HG03196 (cell line): ENCODE data around the gene MYO5B.

Experiments
- ATAC-seq: cut with Tn5 transposase; IDR thresholded peaks from one replicate; pipeline ENCODE4 v1.9.1; 2021; ENCODE audit not compliant: unreplicated experiment

The MYO5B gene

DNA sequence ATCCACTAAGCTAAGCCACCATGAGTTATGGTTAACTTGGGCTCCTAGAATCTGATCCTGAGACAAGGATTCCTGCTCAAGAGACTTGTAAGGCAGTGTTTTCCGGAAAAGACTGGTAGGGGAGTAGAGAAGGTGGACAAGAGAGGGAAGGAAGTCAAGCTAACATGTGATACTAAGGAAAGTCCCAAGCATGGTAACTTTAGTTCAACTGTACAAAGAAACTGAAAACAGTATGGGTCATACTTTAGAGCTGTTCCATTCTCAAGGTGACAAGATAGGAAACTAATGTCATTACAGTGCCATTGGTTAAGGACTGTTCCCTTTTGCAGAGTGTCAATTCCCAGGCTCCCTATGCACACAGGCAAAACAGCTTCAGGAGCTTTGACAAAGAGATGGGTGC, 5.8 kb downstream of the MYO5B start:
- no peak for ATAC-seq

DNA sequence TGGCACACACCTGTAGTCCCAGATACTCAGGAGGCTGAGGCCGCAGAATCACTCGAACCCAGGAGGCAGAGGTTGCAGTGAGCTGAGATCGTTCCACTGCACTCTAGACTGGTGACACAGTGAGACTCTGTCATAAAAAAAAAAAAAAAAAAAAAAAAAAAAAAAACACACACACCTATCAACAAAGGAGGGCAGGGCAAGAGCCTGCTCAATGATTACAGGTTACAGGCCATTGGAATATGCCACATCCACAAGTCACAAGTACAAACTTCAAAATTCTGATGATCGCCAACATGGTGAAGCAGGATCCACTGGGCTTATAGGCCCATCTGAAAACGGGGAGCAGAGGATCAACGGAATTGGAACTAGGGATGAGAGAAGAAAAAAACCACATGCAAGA, 6.3 kb downstream of the MYO5B start:
- no peak for ATAC-seq

DNA sequence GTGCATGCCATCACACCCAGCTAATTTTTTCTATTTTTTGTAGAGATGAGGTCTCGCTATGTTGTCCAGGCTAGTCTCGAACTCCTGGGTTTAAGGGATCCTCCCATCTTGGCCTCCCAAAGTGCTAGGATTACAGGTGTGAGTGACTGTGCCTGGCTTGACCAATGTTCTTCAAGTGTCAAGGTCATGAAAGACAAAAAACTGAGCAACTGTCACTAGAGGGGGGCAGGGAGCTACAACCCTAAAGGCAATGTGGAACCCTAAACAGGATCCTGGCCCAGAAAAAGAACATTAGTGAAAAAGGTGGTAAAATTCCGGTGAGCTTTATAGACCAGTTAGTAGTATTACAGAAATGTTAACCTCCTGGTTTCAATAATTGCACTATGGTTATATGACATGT, 7.3 kb downstream of the MYO5B start:
- no peak for ATAC-seq

DNA sequence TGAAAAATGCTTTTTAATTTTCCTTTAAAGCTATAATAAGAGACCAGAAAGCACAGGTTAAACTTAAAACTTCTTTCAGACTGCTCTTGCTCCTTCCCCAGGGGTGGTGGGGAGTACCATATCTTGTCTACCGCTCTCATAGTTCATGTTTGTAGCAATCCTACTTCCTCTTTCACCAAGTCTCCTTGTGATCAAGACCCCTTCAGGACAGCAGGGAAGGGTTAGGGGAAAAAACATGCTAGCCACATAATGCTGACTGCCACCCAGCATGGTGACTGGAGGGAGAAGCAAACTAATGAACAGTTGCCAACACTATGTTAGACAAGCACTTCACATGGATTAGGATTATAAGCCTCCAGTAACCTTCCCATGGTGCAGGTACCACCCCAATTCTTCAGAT, 8.6 kb downstream of the MYO5B start:
- ATAC-seq = no peak

DNA sequence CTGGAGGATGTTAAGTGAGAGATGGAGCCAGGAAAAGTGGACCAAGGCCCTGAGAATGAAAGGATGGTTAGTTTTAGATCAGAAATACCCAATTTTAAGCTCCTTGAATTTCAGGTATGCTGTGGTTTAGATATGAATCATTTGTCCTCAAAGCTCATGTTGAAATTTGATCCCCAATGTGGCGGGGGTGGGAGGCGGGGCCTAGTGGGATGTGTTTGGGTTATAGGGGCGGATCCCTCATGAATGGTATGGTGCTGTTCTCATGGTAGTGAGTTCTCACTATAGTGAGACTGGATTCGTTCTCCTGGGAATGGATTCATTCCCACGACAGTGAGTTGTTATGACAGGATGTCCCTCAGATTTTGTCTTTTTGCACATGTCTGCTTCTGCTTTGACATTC, 11.4 kb downstream of the MYO5B start:
- no peak for ATAC-seq

DNA sequence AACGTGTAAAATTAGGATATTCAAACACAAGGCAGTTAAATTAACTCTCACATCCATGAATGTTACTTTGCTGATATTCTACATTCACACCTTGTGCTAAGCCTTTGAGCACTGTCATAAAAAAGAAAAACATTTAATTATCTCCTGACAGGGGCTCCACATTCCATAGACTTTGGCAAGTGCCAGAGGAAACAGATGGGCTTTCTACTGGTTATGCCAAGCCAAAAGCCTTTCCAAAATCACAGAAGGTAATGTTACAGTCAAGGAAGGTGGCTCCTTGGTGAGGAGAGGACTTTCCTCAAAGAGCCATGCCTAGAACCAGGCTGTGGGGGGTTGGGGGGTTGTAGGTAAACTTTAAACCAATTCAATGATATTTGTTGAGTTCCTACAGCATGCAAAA, 12.4 kb downstream of the MYO5B start:
- ATAC-seq = no peak

DNA sequence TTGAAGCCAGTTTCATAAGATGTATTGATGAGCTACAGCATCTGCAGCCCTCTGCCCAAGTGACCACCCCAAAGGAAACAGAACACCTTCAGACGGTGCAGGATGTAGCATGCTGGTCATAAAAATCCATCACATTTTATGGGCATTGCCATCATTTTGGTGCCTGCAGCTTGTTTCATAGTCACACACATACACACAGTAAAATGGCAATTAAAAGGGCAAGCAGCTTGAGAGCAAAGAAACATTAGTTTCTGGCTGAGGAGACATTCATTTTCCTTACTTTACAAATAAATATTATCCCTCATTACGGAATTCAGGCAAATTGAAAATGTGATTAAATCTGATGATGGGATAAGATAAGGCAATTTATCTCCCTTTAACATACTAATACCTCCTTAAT, 13.4 kb downstream of the MYO5B start:
- ATAC-seq = no peak

DNA sequence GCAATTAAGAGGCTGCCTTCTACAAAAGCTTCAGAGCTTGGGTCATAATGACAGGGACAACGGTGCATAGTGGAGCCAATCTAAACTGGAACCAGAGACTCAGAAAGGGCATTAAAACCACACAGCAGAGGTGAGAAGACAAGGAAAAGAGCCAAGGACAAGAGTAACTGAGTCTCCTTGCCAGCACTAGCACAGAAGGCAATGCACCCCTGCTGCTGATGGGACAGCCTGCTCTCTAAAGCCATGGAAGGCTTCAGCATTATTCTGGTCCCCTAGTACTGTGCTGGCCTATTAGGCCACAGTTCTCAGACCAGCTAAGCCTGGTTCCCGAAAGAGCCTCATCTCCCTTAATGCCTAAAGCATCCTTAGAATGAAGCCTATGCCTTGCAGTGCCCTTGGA, 15.5 kb downstream of the MYO5B start:
- ATAC-seq = no peak

DNA sequence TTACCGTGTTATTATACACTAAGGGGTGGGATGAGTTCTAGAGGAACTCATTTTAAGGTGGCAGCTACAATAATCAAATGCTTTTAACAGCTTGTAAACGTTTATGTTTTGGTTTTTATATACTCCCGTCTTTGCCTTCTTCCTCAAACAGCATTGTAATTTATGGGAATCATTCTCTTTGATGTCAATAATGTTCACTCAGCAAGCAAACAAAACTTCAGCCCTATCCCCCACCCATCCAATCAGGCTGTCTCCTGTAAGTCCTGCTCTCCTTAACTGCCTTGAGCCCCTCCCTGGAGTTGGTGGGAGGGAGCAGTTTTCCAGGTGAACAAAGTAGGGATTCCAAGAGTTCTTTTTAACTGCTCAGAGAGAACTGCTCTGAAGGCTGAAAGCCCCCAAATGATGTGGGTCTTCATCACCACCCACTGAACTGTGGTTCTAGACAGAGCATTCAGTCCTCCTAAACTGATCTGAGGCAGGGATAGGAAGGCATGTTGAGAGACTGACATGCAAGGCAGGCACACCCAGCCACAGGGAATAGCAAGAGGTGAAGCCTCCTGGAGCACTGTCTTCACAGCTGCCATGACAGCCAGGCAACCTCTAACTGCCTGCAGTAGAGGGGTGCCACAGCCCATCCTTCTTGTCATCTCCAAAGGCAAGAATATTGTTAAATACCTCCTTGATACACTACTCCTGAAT, 17.5 kb downstream of the MYO5B start:
- ATAC-seq = no peak

DNA sequence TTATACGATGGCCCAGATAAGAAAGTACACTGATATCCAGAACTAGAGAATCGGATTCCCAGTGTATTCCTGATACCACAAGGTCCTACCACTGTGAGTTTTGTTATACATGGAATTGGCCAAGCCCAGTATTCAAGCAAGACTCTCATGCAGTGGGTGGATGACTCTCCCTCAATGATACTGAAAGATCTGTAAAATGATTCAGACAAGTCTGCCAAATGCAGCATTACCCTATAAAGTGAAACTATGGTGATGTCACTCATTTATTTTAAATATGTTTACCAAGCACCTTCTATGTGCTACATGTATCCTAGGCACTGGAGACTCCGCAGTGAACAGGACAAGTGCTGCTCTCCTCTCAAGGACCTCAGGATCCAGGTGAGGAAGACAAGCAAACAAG, 22.6 kb downstream of the MYO5B start:
- ATAC-seq = no peak

DNA sequence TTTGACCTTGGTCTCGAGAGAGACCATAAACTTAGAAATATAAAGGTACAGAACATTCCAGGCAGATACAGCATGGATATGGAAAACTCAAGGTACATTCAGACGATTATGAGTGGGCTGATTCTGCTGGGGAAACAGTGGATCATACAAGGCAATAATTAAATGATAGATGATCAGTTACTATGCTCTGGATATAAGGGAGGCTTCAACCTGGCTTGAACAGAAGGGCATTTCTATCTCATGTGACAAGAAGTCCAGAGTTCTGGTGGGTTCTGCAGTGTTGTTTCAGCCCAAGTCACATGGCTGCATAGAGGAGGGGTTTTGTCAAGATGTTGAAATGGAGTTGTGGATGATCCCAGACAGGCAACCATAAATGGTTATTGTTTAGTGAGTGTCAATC, 23.5 kb downstream of the MYO5B start:
- no peak for ATAC-seq

DNA sequence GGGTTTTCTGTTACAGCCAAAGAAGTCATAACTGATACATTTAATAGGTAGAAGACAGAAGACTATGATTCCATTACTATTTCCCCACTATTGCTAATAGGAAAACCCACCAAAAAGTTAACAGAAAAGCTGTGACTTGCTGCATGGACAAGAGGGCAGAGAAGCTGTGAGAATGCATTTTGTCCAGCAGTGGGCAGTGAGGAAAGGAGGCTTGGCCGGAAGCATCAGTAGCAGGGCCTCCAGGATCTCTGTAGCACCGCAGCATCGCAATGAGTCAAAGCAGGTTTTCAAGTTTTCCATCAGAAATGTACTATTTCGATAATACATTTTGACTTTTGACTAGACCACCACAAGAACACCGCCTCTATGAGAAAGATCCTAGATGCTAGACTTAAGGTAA, 24.9 kb downstream of the MYO5B start:
- no peak for ATAC-seq

DNA sequence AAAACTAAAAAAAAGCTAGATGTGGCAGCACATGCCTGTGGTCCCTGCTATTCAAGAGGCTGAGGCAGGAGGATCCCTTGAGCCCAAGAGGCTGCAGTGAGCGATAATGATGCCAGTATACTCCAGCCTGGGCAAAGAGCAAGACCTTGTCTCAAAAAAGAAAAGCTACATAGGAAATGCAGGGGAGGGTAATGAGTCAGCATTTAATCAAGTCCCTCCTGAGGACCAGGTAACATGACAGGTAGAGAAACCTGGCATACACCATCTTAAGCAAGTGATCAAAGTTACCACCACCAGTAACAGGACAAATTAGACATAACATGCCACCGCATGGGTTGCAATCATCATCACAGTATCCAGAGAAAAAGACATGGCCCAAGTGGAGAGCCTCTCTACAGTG, 25.8 kb downstream of the MYO5B start:
- no peak for ATAC-seq

DNA sequence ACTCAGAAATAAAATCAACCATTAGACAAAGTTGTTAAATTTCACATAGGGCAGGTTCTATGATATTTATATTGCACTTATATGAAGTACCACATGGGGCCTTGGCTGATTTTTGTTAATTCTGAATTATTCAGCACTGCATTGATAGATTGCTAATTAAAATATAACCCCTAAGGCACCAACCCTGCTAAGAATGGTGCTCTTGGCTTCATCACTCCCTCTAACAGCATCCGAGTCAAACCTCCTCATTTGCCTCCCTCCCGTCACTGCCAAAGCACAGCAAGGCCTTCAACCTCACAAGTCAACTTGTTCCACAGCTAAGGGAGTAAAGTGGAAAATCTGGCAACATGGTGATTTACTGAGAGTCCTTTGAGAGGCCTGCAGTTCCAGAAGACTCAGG, 27.0 kb downstream of the MYO5B start:
- ATAC-seq = no peak

DNA sequence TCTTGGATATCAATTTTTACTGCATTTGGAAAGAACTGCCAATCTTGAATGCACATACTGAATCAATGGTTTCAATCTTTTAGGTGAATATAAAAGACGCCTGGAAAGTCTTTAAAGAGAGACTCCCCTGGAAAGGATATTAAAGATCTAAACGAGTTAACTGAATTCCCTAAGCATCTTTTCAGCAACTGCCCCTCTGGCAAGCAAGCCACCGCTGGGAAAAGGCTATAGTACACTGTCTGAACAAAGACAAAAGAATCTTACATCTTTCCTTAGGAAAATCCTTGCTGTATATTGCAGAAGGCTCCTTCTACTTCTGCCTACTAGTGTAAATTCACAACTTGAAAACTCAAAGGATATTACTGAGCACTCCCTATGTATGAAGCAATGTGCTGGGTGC, 28.0 kb downstream of the MYO5B start:
- no peak for ATAC-seq

DNA sequence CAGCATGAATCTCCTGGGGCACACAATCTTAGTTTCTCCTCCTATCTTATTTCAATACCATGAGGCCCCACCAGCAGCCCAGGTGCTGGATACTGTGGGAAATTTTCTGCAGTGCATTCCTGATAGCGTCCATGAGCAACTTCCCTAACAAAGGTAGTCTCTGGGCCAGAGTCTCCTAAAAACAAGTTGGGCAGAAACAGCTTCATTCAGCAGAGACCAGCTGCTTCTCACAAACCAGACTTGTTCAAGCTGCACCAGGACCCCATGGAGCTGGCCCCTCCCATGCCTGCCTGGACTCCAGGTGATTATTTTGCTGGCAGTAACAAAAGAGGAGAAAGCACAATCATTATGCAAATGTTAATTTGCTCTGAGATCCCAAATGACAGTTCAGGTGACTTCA, 31.4 kb downstream of the MYO5B start:
- no peak for ATAC-seq

DNA sequence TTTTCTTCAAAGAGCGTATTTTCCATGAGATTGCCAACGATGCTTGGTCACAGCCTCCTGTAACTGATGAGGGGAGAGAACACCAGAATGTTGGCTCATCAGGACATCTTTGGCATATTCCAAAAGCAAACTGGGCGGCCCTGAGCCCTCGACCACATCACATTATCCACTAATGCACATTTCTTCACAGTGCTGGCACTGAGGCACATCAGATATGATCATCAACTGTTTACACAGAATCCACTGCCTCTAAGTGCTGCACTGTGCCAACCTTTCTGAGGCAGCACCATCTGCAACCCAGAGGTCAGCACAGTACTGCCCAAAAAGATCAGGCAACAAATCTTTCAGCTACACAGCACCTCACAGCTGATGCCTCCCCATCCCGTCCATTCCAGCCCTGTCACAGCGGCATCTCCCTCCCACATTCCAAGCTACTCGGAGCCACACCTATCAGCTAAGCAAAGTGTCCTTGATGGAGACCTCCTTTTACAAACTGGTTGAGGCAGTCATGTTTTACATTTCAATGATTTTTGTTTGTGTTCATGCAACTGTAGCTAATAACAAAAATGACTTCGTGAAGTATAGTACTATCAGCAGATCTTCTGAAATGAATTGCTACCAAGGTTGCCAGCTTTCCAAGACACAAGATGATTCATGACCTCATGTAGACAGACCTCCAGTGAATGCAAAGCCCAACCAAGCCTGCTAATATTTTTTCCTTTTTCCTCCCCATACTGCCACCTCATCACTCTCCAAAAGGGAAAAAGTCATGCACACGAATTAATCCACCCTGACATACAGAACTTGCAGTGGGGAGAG, 32.3 kb downstream of the MYO5B start:
- no peak for ATAC-seq

DNA sequence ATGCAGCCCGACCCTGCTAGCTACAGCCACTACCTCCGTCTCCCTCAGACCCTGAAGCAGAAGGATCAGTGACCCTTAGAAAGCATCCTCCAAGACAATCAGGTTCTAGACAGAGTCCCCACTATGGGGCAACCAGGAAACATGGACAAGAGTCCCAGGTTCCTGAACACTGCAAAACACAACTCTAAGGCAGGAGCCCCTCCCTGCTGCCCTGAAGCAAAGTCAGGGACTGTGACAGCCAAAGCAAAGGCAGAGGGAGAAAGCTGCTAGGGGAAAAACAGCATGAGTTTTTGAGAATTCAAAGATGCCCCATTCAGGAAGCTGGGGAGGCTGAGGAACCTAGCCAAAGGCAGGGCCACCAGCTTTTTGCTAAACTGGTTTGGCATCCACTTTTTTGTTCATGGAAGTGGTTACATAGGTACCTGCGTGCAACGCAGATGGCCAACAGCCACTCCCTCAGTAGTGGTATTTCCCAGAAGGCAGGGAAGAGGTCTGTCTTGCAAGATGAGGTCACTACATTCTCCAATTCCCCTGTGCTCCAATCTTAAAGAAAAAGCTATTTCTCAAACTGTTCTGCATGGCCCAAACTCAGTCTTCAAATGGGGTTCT, 33.2 kb downstream of the MYO5B start:
- no peak for ATAC-seq

DNA sequence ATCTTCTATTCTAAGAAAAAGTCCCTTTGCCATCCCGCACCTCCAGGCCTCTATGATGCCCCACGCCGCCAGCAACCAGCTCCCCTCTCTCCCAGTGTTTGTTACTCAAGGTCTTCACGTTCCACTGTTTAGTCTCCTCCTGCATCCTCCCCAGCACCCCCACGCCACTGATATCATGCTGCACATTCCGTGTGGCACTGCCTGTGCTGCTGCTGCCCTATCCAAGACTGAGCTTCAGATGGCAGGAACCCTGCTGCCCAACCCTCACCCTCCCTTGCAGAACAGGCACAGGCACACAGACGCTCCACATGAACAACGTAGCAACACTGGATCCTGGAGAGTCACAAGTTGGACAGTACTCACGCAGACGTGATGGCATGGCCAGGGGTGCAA, 35.3 kb downstream of the MYO5B start:
- no peak for ATAC-seq

DNA sequence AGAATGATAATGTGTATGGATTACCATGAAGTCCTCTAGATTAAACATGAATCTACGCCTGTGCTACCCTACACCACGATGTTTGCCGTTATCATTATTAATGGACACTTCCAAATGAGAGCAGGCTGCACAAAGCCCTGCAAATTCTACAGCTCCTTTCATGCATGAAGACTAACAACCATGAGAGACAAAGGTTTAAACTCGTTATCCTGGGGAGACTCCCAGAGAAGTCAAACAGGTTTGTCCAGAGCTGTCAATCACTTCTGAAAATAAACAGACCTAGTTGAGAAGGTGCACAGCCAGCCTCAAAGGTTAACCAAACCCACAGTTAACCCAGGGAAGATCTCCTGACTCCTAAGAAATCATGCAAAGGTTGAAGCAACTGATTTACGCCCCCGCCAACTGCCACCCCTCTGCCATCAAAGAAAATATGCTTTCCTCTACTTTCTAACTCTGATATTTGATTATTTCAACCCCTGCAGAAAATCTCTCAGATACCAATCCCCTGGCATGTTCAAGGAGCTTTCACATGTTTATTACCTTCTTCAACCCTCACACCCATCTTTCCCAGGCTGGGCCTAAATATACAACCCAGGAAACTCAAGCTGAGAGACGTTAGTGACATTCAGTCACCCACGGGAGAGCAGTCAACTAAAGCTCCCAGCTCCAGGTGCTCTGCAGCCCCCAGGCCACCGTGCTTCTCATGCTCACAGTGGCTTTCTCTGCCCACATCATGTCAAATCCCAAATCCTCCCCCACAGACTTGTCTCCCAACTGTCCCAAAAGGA, 35.9 kb downstream of the MYO5B start:
- no peak for ATAC-seq

DNA sequence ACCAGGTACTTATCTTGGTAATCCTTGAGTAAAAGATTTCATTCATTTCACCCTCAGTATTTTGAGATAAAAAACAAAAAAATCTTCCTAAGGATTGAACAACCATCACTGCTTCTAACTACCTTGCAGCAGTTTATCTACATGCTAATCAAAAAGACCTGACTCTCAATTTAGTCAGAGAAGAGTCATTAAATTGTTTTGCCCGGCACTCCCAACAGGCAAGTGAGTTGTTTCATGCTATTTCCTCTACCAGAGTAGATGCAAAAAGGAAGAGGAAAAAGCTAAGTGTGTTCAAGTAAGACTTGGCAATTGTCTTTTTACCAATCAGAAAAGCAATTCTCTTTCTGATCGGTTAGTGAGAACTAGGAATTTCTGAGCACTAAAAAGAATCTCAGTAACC, 39.5 kb downstream of the MYO5B start:
- ATAC-seq = no peak

DNA sequence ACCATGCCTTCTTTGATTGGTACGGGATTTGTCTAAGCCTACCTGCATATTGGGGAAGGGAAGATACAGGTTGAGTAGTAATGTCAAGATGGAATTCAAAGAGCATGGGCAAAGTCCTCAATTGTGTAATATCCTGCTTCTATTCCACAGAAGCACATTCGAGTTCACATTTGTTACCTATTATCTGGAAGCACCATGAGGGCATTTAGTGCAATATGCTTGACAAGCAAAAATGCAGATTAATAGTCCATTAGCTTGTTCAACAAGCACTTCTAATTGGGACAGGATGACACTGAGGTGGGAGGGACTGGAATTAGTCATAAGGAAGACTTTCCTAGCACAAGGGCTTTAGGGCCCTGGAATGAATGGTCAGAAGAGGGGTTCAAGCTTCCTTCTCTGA, 40.5 kb downstream of the MYO5B start:
- no peak for ATAC-seq
